ENCODE results near the gene CCDC61. TPM values are rescaled to one million over a fixed set of nuclear protein-coding genes. Genes with fewer than 3 reads are reported as not detected.

CCDC61 gene
- total and polyA plus RNA-seq, 2 of the 8 experiments (the other 6 are each of a cell fraction or from before 2014, with no cell fraction given), result 7.8 to 17.4 TPM

- TF ChIP-seq ATF2 (IDR thresholded peaks at IDR 0.05; ENCODE audit: low read length) (no peak), MAFK (IDR thresholded peaks at IDR 0.05; ENCODE audit: low read depth, low read length) (no peak), PHF8 (conservative IDR thresholded peaks at IDR 0.05; ENCODE audit: low read depth, low read length) (no peak), RAD21 (IDR thresholded peaks at IDR 0.05 in 1 of 2, conservative IDR thresholded peaks at IDR 0.05 in 1 of 2; ENCODE audit: low read depth in 2 of 2, low read length in 2 of 2) (no peak), NANOG (IDR thresholded peaks at IDR 0.05; ENCODE audit: insufficient read depth, low read depth, low read length, poor library complexity, severe bottlenecking) (no peak)
Measured at GRCh38 chr19:46022061-46022430, 26.8 kb downstream of the CCDC61 start (continued).

All from H1 (cell line).